Measurements from ENCODE around the gene CMTM5. TPM values are rescaled to one million over a fixed set of nuclear protein-coding genes. Genes with fewer than 3 reads are reported as not detected.

CMTM5 gene
- total and polyA plus RNA-seq, 8 donors = 0.71 to 4.1 (median 2.7) TPM

GRCh38 chr14:23380976-23381375 lies 4.1 kb downstream of the CMTM5 start:
- Histone ChIP-seq H3K4me3 (no peak overlapping the region), H3K9me3 (no peaks in the 10 kb centered on the region), H3K27me3 (peaks cover 0 to 36% of the 10 kb centered on the region in 2 donors), H3K4me1 (no peaks in the 10 kb centered on the region), H3K36me3 (no peaks in the 10 kb centered on the region), H3K27ac (no peak overlapping the region)
- ATAC-seq = no peak
- DNase-seq = no peak
- TF ChIP-seq, protein P1, sequence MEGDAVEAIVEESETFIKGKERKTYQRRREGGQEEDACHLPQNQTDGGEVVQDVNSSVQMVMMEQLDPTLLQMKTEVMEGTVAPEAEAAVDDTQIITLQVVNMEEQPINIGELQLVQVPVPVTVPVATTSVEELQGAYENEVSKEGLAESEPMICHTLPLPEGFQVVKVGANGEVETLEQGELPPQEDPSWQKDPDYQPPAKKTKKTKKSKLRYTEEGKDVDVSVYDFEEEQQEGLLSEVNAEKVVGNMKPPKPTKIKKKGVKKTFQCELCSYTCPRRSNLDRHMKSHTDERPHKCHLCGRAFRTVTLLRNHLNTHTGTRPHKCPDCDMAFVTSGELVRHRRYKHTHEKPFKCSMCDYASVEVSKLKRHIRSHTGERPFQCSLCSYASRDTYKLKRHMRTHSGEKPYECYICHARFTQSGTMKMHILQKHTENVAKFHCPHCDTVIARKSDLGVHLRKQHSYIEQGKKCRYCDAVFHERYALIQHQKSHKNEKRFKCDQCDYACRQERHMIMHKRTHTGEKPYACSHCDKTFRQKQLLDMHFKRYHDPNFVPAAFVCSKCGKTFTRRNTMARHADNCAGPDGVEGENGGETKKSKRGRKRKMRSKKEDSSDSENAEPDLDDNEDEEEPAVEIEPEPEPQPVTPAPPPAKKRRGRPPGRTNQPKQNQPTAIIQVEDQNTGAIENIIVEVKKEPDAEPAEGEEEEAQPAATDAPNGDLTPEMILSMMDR (IDR thresholded peaks at IDR 0.05) = no peak
- intact Hi-C loops (cut with DNase I) = no loop called here

DNA sequence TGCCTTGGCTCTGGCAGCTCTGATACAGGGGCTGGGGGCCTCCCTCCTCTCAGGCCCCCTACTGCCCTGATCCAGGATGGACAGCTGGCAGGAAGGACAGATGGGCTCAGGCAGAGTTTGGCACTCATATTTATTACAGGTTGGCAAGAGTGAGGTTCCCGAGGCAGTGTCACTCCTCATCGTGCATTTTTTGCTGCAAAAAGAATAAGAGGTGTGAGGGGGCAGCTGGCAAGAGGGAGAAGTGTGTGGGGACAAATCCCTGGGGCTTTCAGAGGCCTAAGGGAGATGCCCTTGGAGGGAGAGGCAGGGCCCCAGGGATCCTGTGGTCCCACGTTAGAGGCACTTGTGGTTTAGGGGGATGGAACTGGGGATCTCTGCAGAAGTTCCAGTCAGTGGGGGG lies 5.0 kb downstream of the CMTM5 start:
- no peak for ATAC-seq
- no peaks in the 10 kb centered on the region for H3K4me1 ChIP-seq
- intact Hi-C loops (cut with DNase I) = no loop called here

GRCh38 chr14:23382276-23382675 lies 5.4 kb downstream of the CMTM5 start:
- H3K4me1 ChIP-seq = no peaks in the 10 kb centered on the region
- no peak overlapping the region for H3K4me3 ChIP-seq
- intact Hi-C loops (cut with DNase I) = no loop called here
- H3K36me3 ChIP-seq = no peaks in the 10 kb centered on the region
- no peak for ATAC-seq
- TF ChIP-seq, protein P1 (IDR thresholded peaks at IDR 0.05) = no peak
- H3K9me3 ChIP-seq = no peaks in the 10 kb centered on the region
- H3K27ac ChIP-seq = no peak overlapping the region
- no peak for DNase-seq
- peaks cover 0 to 36% of the 10 kb centered on the region in 2 donors for H3K27me3 ChIP-seq

More for the DNA sequence above, 5.0 kb downstream of the CMTM5 start:
- no peaks in the 10 kb centered on the region for H3K9me3 ChIP-seq
- H3K36me3 ChIP-seq = no peaks in the 10 kb centered on the region
- no peak for DNase-seq
- no peak overlapping the region for H3K4me3 ChIP-seq
- peaks cover 0 to 36% of the 10 kb centered on the region in 2 donors for H3K27me3 ChIP-seq
- H3K27ac ChIP-seq = no peak overlapping the region
- TF ChIP-seq, protein P1 (IDR thresholded peaks at IDR 0.05) = no peak

GRCh38 chr14:23382731-23383440 lies 6.0 kb downstream of the CMTM5 start:
- ATAC-seq (no peak), DNase-seq (no peak)
- TF ChIP-seq, protein P1 (IDR thresholded peaks at IDR 0.05) = no peak
- peaks cover 0 to 36% of the 10 kb centered on the region in 2 donors for H3K27me3 ChIP-seq
- no peaks in the 10 kb centered on the region for H3K9me3 ChIP-seq
- H3K4me3 ChIP-seq = no peak overlapping the region
- intact Hi-C loops (cut with DNase I) = no loop called here
- H3K4me1 ChIP-seq = no peaks in the 10 kb centered on the region
- no peaks in the 10 kb centered on the region for H3K36me3 ChIP-seq
- H3K27ac ChIP-seq = no peak overlapping the region

GRCh38 chr14:23384364-23385080 lies 7.7 kb downstream of the CMTM5 start:
- H3K4me1 ChIP-seq = no peaks in the 10 kb centered on the region
- intact Hi-C loops (cut with DNase I) = no loop called here
- no peak overlapping the region for H3K4me3 ChIP-seq
- DNase-seq = peak in 1 of 4 donors; percentile 60
- H3K9me3 ChIP-seq = no peaks in the 10 kb centered on the region
- peaks cover 0 to 38% of the 10 kb centered on the region in 2 donors for H3K27me3 ChIP-seq
- no peak overlapping the region for H3K27ac ChIP-seq
- TF ChIP-seq, protein P1 (IDR thresholded peaks at IDR 0.05) = no peak
- no peak for ATAC-seq
- H3K36me3 ChIP-seq = no peaks in the 10 kb centered on the region

Measured in left lung (tissue), 10 donors.